Measurements from ENCODE around the gene AKAP10.

DNA sequence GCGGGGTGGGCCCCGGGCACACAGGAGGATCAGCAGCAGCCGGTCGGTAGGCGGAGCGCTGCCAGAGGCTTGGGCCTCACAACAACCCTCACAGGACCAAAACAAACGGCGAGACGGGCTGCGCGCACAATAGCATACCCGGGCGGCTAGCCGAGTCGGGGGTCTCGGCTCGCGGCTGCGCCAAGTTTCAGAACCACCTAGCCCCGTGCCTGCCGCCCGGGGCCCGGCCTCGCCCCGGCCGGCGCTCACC, 110.6 kb downstream of the AKAP10 start:
- no peak for TF ChIP-seq POLR2A (IDR thresholded peaks at IDR 0.05)
- TF ChIP-seq, protein P1, sequence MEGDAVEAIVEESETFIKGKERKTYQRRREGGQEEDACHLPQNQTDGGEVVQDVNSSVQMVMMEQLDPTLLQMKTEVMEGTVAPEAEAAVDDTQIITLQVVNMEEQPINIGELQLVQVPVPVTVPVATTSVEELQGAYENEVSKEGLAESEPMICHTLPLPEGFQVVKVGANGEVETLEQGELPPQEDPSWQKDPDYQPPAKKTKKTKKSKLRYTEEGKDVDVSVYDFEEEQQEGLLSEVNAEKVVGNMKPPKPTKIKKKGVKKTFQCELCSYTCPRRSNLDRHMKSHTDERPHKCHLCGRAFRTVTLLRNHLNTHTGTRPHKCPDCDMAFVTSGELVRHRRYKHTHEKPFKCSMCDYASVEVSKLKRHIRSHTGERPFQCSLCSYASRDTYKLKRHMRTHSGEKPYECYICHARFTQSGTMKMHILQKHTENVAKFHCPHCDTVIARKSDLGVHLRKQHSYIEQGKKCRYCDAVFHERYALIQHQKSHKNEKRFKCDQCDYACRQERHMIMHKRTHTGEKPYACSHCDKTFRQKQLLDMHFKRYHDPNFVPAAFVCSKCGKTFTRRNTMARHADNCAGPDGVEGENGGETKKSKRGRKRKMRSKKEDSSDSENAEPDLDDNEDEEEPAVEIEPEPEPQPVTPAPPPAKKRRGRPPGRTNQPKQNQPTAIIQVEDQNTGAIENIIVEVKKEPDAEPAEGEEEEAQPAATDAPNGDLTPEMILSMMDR (IDR thresholded peaks at IDR 0.05), result no peak
